GM18517 (cell line): ENCODE measurements around the gene CYP1A2.
"Not testable (repeated sequence)": the region's sequence is repeated elsewhere in the genome, so short reads cannot be mapped to it uniquely, and the experiment has no call there.

Experiments
- ATAC-seq: cut with Tn5 transposase; IDR thresholded peaks from one replicate; pipeline ENCODE4 v1.9.1; 2021; ENCODE audit warnings: mild to moderate bottlenecking, moderate library complexity; ENCODE audit not compliant: unreplicated experiment

Gene CYP1A2

GRCh38 chr15:74748322-74748946 lies at the start of gene CYP1A2:
CYP1A2 (plus strand) TSS chr15:74748845; CDS start chr15:74749739, 894 bp downstream.
- no peak for ATAC-seq

- no peak for ATAC-seq
These were observed 39.6 kb upstream of the CYP1A2 start for GRCh38 chr15:74709011-74709410.

GRCh38 chr15:74709892-74710291 lies 38.8 kb upstream of the CYP1A2 start:
- no peak for ATAC-seq

- no peak for ATAC-seq
These were observed 38.1 kb upstream of the CYP1A2 start for GRCh38 chr15:74710319-74711094.

GRCh38 chr15:74712311-74712710 lies 36.3 kb upstream of the CYP1A2 start:
- ATAC-seq, result no peak

GRCh38 chr15:74716651-74717050 lies 32.0 kb upstream of the CYP1A2 start:
- no peak for ATAC-seq

- ATAC-seq, result no peak
These were observed 26.1 kb upstream of the CYP1A2 start for GRCh38 chr15:74722591-74722990.

GRCh38 chr15:74723187-74723586 lies 25.5 kb upstream of the CYP1A2 start:
- ATAC-seq, result no peak

- ATAC-seq, result no peak
These were observed 24.8 kb upstream of the CYP1A2 start for GRCh38 chr15:74723754-74724334.

GRCh38 chr15:74724570-74725224 lies 23.9 kb upstream of the CYP1A2 start:
- ATAC-seq, result no peak

- no peak for ATAC-seq
These were observed 23.3 kb upstream of the CYP1A2 start, which contains the start of gene CYP1A1 for GRCh38 chr15:74725225-74725774. CYP1A1 (minus strand) TSS chr15:74725528; CDS start chr15:74723097, 2,431 bp downstream.

- peak; percentile 51 for ATAC-seq
These were observed 22.5 kb upstream of the CYP1A2 start for GRCh38 chr15:74725845-74726773.

- no peak for ATAC-seq
These were observed 21.9 kb upstream of the CYP1A2 start for GRCh38 chr15:74726774-74727164.

GRCh38 chr15:74727727-74728126 lies 20.9 kb upstream of the CYP1A2 start:
- no peak for ATAC-seq

- ATAC-seq, result not testable (repeated sequence)
These were observed 19.9 kb upstream of the CYP1A2 start for GRCh38 chr15:74728699-74729098.

GRCh38 chr15:74729372-74729771 lies 19.3 kb upstream of the CYP1A2 start:
- not testable (repeated sequence) for ATAC-seq

GRCh38 chr15:74730619-74731316 lies 17.9 kb upstream of the CYP1A2 start:
- ATAC-seq, result no peak

- ATAC-seq, result no peak
These were observed 15.8 kb upstream of the CYP1A2 start for GRCh38 chr15:74732846-74733245.

GRCh38 chr15:74733269-74733668 lies 15.4 kb upstream of the CYP1A2 start:
- no peak for ATAC-seq
